Measurements from ENCODE around the gene ANO5.
A peak's percentile ranks its signal among the peaks of the same experiment; 100 is the strongest.

Gene ANO5

GRCh38 chr11:22192289-22192641 is 620 bp upstream of the ANO5 start:
- peaks cover 37% of the 10 kb centered on the region for H3K27me3 Mint-ChIP-seq (ENCODE audit: low read depth)
- H3K4me1 Mint-ChIP-seq (ENCODE audit: low read depth): no peaks in the 10 kb centered on the region
- H3K9me3 Mint-ChIP-seq: no peaks in the 10 kb centered on the region
- no peaks in the 10 kb centered on the region for H3K36me3 Mint-ChIP-seq (ENCODE audit: low read depth)
- peak overlapping the region; percentile 13 for H3K4me3 Mint-ChIP-seq
- H3K27ac Mint-ChIP-seq: no peak overlapping the region

- peaks cover 37% of the 10 kb centered on the region for H3K27me3 Mint-ChIP-seq (ENCODE audit: low read depth)
- no peaks in the 10 kb centered on the region for H3K9me3 Mint-ChIP-seq
- no peak overlapping the region for H3K27ac Mint-ChIP-seq
- H3K4me1 Mint-ChIP-seq (ENCODE audit: low read depth): no peaks in the 10 kb centered on the region
- H3K36me3 Mint-ChIP-seq (ENCODE audit: low read depth): no peaks in the 10 kb centered on the region
- H3K4me3 Mint-ChIP-seq: no peak overlapping the region
Measured at GRCh38 chr11:22193348-22194051, 615 bp downstream of the ANO5 start.

GRCh38 chr11:22194306-22194705 is 1.4 kb downstream of the ANO5 start:
- no peak overlapping the region for H3K4me3 Mint-ChIP-seq
- H3K27me3 Mint-ChIP-seq (ENCODE audit: low read depth): peaks cover 37% of the 10 kb centered on the region
- H3K9me3 Mint-ChIP-seq: no peaks in the 10 kb centered on the region
- no peak overlapping the region for H3K27ac Mint-ChIP-seq
- no peaks in the 10 kb centered on the region for H3K4me1 Mint-ChIP-seq (ENCODE audit: low read depth)
- H3K36me3 Mint-ChIP-seq (ENCODE audit: low read depth): no peaks in the 10 kb centered on the region

- Mint-ChIP-seq H3K36me3 (ENCODE audit: low read depth) (no peaks in the 10 kb centered on the region), H3K9me3 (no peaks in the 10 kb centered on the region), H3K27me3 (ENCODE audit: low read depth) (peaks cover 36% of the 10 kb centered on the region), H3K4me3 (no peak overlapping the region), H3K4me1 (ENCODE audit: low read depth) (no peaks in the 10 kb centered on the region), H3K27ac (no peak overlapping the region)
Measured at GRCh38 chr11:22194907-22195306, 2.0 kb downstream of the ANO5 start.

- Mint-ChIP-seq H3K4me1 (ENCODE audit: low read depth) (no peaks in the 10 kb centered on the region), H3K27ac (no peak overlapping the region), H3K36me3 (ENCODE audit: low read depth) (no peaks in the 10 kb centered on the region), H3K27me3 (ENCODE audit: low read depth) (peaks cover 21% of the 10 kb centered on the region), H3K4me3 (no peak overlapping the region), H3K9me3 (no peaks in the 10 kb centered on the region)
Measured at GRCh38 chr11:22197139-22198005, 4.5 kb downstream of the ANO5 start.

- Mint-ChIP-seq H3K27me3 (ENCODE audit: low read depth) (peaks cover 6% of the 10 kb centered on the region), H3K36me3 (ENCODE audit: low read depth) (no peaks in the 10 kb centered on the region), H3K4me1 (ENCODE audit: low read depth) (no peaks in the 10 kb centered on the region), H3K27ac (no peak overlapping the region), H3K9me3 (no peaks in the 10 kb centered on the region), H3K4me3 (no peak overlapping the region)
Measured at GRCh38 chr11:22199243-22199642, 6.4 kb downstream of the ANO5 start.

GRCh38 chr11:22203281-22203680 is 10.4 kb downstream of the ANO5 start:
- Mint-ChIP-seq H3K4me3 (no peak overlapping the region), H3K4me1 (ENCODE audit: low read depth) (no peaks in the 10 kb centered on the region), H3K9me3 (no peaks in the 10 kb centered on the region), H3K36me3 (ENCODE audit: low read depth) (no peaks in the 10 kb centered on the region), H3K27ac (no peak overlapping the region), H3K27me3 (ENCODE audit: low read depth) (no peaks in the 10 kb centered on the region)

GRCh38 chr11:22207162-22207561 is 14.3 kb downstream of the ANO5 start:
- H3K36me3 Mint-ChIP-seq (ENCODE audit: low read depth): no peaks in the 10 kb centered on the region
- no peak overlapping the region for H3K27ac Mint-ChIP-seq
- H3K4me1 Mint-ChIP-seq (ENCODE audit: low read depth): no peaks in the 10 kb centered on the region
- no peaks in the 10 kb centered on the region for H3K27me3 Mint-ChIP-seq (ENCODE audit: low read depth)
- H3K4me3 Mint-ChIP-seq: no peak overlapping the region
- H3K9me3 Mint-ChIP-seq: no peaks in the 10 kb centered on the region

GRCh38 chr11:22208151-22208858 is 15.4 kb downstream of the ANO5 start:
- no peaks in the 10 kb centered on the region for H3K4me1 Mint-ChIP-seq (ENCODE audit: low read depth)
- no peaks in the 10 kb centered on the region for H3K36me3 Mint-ChIP-seq (ENCODE audit: low read depth)
- no peaks in the 10 kb centered on the region for H3K27me3 Mint-ChIP-seq (ENCODE audit: low read depth)
- H3K27ac Mint-ChIP-seq: no peak overlapping the region
- no peaks in the 10 kb centered on the region for H3K9me3 Mint-ChIP-seq
- no peak overlapping the region for H3K4me3 Mint-ChIP-seq

GRCh38 chr11:22216940-22217339 is 24.1 kb downstream of the ANO5 start:
- H3K4me3 Mint-ChIP-seq: no peak overlapping the region
- H3K27ac Mint-ChIP-seq: no peak overlapping the region
- no peaks in the 10 kb centered on the region for H3K4me1 Mint-ChIP-seq (ENCODE audit: low read depth)
- no peaks in the 10 kb centered on the region for H3K36me3 Mint-ChIP-seq (ENCODE audit: low read depth)
- H3K27me3 Mint-ChIP-seq (ENCODE audit: low read depth): no peaks in the 10 kb centered on the region
- H3K9me3 Mint-ChIP-seq: no peaks in the 10 kb centered on the region

GRCh38 chr11:22221143-22221542 is 28.3 kb downstream of the ANO5 start:
- H3K4me3 Mint-ChIP-seq: no peak overlapping the region
- H3K4me1 Mint-ChIP-seq (ENCODE audit: low read depth): no peaks in the 10 kb centered on the region
- H3K36me3 Mint-ChIP-seq (ENCODE audit: low read depth): no peaks in the 10 kb centered on the region
- H3K9me3 Mint-ChIP-seq: no peaks in the 10 kb centered on the region
- no peak overlapping the region for H3K27ac Mint-ChIP-seq
- H3K27me3 Mint-ChIP-seq (ENCODE audit: low read depth): no peaks in the 10 kb centered on the region

- H3K27ac Mint-ChIP-seq: no peak overlapping the region
- H3K36me3 Mint-ChIP-seq (ENCODE audit: low read depth): no peaks in the 10 kb centered on the region
- H3K4me3 Mint-ChIP-seq: no peak overlapping the region
- no peaks in the 10 kb centered on the region for H3K27me3 Mint-ChIP-seq (ENCODE audit: low read depth)
- H3K4me1 Mint-ChIP-seq (ENCODE audit: low read depth): no peaks in the 10 kb centered on the region
- H3K9me3 Mint-ChIP-seq: no peaks in the 10 kb centered on the region
Measured at GRCh38 chr11:22225190-22225589, 32.3 kb downstream of the ANO5 start.

- Mint-ChIP-seq H3K9me3 (no peaks in the 10 kb centered on the region), H3K27me3 (ENCODE audit: low read depth) (no peaks in the 10 kb centered on the region), H3K27ac (no peak overlapping the region), H3K36me3 (ENCODE audit: low read depth) (no peaks in the 10 kb centered on the region), H3K4me3 (no peak overlapping the region), H3K4me1 (ENCODE audit: low read depth) (no peaks in the 10 kb centered on the region)
Measured at GRCh38 chr11:22234743-22235142, 41.9 kb downstream of the ANO5 start.

- peaks cover 11% of the 10 kb centered on the region for H3K27me3 Mint-ChIP-seq (ENCODE audit: low read depth)
- H3K4me1 Mint-ChIP-seq (ENCODE audit: low read depth): no peaks in the 10 kb centered on the region
- H3K27ac Mint-ChIP-seq: no peak overlapping the region
- no peak overlapping the region for H3K4me3 Mint-ChIP-seq
- H3K36me3 Mint-ChIP-seq (ENCODE audit: low read depth): no peaks in the 10 kb centered on the region
- no peaks in the 10 kb centered on the region for H3K9me3 Mint-ChIP-seq
Measured at GRCh38 chr11:22244986-22245592, 52.2 kb downstream of the ANO5 start.
